T follicular helper cell (primary cell): Measurements from ENCODE around the gene DNMT3B.
"Not testable (repeated sequence)": the region's sequence is repeated elsewhere in the genome, so short reads cannot be mapped to it uniquely, and the experiment has no call there.

ENCODE experiments used
- DNase-seq: peaks from one replicate; pipeline ENCODE4 v3.0.0-alpha.2; 2020; ENCODE audit warnings: low read depth

The DNMT3B gene

DNA sequence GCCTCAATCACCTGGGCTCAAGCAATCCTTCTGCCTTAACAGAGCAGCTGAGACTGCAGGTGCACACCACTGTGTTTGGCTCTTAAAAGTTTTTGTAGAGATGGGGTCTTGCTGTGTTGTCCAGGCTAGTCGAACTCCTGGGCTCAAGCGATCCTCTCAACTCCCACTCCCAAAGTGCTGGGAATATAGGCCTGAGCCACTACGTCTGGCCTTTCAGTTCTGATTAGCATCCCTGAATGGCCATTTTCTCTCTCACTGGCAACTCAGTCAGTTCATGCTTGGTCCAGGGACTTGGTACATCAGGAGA, 28.5 kb downstream of the DNMT3B start:
- no peak for DNase-seq

GRCh38 chr20:32792316-32792715, 30.1 kb downstream of the DNMT3B start:
- DNase-seq = no peak

- no peak for DNase-seq
Observed at GRCh38 chr20:32792731-32793458, 30.7 kb downstream of the DNMT3B start.

GRCh38 chr20:32796383-32796948, 34.3 kb downstream of the DNMT3B start:
- DNase-seq = no peak

- DNase-seq = no peak
Observed at GRCh38 chr20:32796981-32797451, 34.8 kb downstream of the DNMT3B start.

DNA sequence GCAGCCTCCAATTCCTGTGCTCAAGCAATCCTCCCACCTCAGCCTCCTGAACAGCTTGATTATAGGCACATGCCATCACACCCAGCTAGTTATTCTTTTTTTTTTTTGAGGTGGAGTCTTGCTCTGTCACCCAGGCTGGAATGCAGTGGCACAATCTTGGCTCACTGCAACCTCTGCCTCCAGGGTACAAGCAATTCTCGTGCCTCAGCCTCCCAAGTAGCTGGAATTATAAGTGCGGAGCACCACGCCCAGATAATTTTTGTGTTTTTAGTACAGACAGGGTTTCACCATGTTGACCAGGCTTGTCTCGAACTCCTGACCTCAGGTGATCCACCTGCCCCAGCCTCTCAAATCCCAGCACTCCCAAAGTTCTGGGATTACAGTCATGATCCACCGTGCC, 35.4 kb downstream of the DNMT3B start:
- not testable (repeated sequence) for DNase-seq

GRCh38 chr20:32798046-32798981, 36.1 kb downstream of the DNMT3B start:
- no peak for DNase-seq

DNA sequence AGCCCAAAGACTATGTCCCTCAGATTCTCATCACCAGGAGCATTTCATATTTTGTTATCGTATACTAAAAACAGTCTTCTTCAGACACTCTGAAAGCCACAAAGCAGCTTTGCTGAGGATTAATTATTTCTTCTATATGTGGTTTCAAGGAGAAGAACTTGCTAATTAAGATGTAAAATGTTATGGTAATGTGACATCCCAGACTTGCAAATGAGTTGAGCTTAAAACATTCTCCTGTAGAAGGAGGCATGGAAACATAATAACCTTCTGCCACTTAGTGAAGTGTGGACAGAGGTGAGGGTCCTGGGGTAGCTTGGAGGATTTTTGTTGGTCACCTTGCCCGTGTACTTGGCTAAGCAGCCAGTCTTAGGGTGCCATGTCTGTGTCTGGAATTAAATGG, 40.9 kb downstream of the DNMT3B start:
- DNase-seq = no peak

GRCh38 chr20:32804022-32804715, 42.0 kb downstream of the DNMT3B start:
- no peak for DNase-seq

- DNase-seq = no peak
Observed at GRCh38 chr20:32804817-32805216, 42.6 kb downstream of the DNMT3B start.

- DNase-seq = no peak
Observed at GRCh38 chr20:32805721-32806120, 43.5 kb downstream of the DNMT3B start.

DNA sequence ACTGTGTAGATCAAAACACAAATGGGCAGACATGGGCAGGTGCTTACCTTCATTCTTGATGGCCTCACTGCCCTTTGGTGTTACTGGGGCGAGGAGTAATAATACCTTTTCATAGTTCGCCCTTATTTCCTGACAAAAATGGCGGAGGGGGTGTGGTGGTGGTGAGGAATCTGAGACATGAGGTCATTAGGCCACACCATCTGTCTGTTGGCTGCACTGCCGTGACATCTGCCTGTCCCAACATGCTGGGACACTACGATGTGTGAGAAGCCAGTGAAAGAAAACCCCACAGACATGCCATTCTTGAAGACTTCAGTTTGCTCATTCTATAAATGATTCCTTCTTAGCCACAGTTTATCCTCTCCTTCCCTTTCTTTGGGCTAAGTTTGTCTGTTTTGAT, 44.2 kb downstream of the DNMT3B start:
- DNase-seq = no peak

DNA sequence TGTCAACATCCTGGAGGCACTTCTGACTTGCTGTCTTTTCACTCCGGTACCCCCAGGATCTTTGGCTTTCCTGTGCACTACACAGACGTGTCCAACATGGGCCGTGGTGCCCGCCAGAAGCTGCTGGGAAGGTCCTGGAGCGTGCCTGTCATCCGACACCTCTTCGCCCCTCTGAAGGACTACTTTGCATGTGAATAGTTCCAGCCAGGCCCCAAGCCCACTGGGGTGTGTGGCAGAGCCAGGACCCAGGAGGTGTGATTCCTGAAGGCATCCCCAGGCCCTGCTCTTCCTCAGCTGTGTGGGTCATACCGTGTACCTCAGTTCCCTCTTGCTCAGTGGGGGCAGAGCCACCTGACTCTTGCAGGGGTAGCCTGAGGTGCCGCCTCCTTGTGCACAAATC, 45.5 kb downstream of the DNMT3B start:
- no peak for DNase-seq

GRCh38 chr20:32808438-32808837, 46.3 kb downstream of the DNMT3B start:
- no peak for DNase-seq

DNA sequence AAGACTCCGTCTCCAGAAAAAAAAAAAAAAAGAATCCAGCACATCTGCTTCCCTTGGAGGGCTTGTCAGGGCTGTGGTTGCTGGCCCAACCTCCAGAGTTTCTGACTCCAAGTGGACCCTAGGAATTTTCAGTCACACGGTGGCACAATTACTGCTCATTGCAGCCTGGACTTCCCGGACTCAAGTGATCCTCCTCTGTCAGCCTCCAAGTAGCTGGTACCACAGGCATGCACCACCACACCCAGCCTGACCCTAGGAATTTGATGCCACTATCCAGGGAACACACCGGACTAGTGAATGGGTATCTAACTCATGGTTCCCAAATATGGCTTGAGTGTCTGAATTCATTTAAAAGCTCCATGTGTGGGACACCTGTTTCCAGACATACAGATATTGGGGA, 47.7 kb downstream of the DNMT3B start:
- no peak for DNase-seq

DNA sequence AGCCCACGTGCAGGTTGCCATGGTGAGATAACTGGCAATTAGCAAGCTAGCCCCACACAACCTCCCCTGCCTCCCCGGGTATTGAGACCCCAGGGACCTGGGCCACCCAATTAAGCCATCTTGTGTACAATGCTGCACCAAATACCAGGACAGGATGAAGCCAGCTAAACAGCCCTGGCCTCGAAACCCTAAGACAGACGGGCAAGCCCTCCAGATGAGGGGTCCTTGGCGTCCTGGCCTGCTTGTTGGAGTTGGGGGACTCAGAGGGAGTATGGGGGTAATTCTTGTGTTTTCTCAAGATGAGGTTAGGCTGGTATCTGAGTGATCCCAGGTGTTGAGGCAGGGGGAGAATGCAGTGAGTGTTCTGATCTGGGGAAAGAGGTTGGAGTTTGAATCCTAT, 48.8 kb downstream of the DNMT3B start:
- DNase-seq = no peak

GRCh38 chr20:32811886-32812285, 49.7 kb downstream of the DNMT3B start:
- DNase-seq = no peak

DNA sequence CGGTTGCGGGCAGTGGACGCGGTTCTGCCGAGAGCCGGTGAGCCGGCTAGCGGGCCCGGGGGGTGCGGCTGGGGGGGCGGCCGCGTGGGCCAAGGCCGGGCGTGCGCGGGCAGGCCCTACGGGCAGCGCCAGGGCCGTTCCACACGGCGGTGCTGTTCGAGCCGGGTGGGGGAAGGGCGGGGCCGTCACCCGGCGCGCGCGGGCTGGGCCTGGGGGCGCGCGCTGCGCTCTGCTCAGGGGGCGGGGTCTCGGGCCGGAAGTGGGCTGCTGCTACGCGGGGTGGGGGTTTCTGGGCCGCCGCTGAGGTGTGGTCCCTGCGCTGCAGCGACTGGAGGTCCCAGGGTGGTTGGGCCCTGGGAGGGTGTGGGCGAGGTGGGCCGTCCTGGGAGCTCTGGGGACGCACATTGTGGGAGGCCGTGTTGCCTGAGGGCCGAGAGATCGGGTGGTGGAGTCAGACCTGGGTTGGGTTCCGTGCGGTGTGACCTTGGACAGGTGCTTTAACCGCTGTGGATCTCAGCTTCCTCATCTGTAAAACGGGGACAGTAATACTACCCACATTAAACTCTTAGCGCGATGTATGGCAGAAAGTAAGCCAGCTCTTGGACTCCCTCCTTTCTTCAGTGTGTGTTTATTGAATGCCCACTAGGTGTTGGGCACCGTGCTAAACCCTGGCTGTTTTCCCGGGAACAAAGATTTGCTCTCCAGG, 58.0 kb downstream of the DNMT3B start:
- DNase-seq = peak; percentile 75

DNA sequence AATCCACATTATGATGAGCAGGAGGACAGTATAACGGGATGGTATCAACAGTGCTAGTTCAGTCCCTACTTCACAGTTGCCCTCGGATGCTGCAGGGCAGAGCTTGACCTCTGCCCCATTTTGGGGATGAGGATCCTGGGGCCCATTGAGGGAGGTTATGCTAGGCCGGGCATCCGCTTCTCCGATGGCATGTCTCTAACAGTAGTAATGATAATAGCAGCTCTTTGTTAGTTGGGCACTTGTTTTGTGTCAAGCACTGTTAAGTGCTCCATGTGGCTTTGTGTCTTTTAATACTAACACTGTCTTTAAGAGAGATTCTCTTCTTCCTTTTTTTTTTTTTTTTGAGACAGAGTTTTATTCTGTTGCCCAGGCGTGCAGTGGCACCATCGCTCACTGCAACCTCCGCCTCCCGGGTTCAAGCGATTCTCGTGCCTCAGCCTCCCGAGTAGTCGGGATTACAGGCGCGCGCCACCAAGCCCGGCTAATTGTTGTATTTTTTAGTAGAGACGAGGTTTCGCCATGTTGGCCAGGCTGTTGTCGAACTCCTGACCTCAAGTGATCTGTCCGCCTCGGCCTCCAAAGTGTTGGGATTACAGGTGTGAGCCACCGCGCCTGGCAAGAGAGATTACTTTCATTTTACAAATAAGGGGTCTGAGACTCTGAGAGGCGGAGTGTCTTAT, 58.7 kb downstream of the DNMT3B start:
- no peak for DNase-seq

DNA sequence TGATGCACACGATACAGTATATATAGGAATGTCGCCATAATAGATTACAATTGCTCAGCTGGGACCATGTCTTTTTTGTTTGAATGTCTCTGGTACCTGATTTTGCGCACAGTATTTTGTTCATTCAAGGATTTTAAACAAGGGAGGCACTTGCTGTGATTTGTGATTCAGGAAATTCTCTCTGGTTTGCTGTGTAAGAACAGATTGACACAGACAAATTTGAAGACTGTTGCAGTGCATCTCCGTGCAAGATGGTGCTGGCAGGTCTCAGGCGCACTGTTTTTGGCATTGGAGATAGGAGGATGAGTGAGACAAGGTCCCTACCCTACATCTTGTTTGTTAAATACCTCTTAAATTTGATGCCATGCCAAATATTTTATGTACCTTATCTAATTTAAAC, 60.0 kb downstream of the DNMT3B start:
- no peak for DNase-seq

GRCh38 chr20:32823078-32823477, 60.9 kb downstream of the DNMT3B start:
- no peak for DNase-seq
